22Rv1 (cell line): Measurements from ENCODE around the gene PIK3R1.

ENCODE experiments used
- ZFX ChIP-seq: fragments of 450-650 bp; IDR thresholded peaks from 2 replicates; pipeline ENCODE4 v1.6.1; 2017; ENCODE audit warnings: antibody characterized with exemption, borderline replicate concordance
- TF ChIP-seq, protein P1 (sequence below): fragments of 450-650 bp; IDR thresholded peaks from 2 replicates; pipeline ENCODE4 v1.5.1; 2017; ENCODE audit warnings: mild to moderate bottlenecking

DNA sequence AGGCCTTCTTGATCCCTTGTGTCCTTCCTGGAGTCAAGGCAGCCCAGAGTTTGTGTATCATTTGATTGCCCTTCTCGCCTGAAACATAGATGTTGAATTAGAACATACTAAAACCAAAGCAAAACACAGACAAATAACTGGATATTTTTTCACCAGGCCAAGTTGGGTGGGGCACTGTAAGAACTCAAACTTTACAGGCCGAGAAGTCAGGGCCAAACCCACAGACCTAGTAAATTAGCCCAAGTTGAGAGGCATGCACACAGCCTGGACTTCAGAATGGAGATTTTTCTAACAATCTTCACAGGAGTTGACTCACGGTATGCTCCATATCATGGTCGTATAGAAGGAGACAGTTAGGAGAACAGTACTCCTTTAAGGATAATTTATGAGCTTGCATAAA, 121.7 kb downstream of the PIK3R1 start:
- TF ChIP-seq, protein P1, sequence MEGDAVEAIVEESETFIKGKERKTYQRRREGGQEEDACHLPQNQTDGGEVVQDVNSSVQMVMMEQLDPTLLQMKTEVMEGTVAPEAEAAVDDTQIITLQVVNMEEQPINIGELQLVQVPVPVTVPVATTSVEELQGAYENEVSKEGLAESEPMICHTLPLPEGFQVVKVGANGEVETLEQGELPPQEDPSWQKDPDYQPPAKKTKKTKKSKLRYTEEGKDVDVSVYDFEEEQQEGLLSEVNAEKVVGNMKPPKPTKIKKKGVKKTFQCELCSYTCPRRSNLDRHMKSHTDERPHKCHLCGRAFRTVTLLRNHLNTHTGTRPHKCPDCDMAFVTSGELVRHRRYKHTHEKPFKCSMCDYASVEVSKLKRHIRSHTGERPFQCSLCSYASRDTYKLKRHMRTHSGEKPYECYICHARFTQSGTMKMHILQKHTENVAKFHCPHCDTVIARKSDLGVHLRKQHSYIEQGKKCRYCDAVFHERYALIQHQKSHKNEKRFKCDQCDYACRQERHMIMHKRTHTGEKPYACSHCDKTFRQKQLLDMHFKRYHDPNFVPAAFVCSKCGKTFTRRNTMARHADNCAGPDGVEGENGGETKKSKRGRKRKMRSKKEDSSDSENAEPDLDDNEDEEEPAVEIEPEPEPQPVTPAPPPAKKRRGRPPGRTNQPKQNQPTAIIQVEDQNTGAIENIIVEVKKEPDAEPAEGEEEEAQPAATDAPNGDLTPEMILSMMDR = no peak
- no peak for TF ChIP-seq ZFX
